Body of pancreas (tissue), 4 donors: ENCODE results near the gene SLX9.

ENCODE experiments used
- CTCF ChIP-seq, 7 experiments: fragments of 450-650 bp in 4 of 7; fragments of 200-600 bp in 3 of 7; sonication (generic) in 3 of 7; IDR thresholded peaks; one replicate each; pipeline ENCODE4 v1.5.1; 2016 to 2019; ENCODE audit warnings: antibody characterized with exemption in 7 of 7
- POLR2A ChIP-seq, 3 donors: fragments of 450-650 bp; IDR thresholded peaks; one replicate each; pipeline ENCODE4 v1.6.1; 2016; ENCODE audit warnings: antibody characterized with exemption in 3 of 3, mild to moderate bottlenecking in 2 of 3

GRCh38 chr21:44891631-44892031 is 48.2 kb upstream of the SLX9 start:
- no peak for TF ChIP-seq CTCF (IDR thresholded peaks at IDR 0.05)
- no peak for TF ChIP-seq POLR2A (IDR thresholded peaks at IDR 0.05)
